K562 (cell line): ENCODE results near the gene SYNJ2. TPM values are rescaled to one million over a fixed set of nuclear protein-coding genes. Genes with fewer than 3 reads are reported as not detected.

Experiments used
- CBX2 ChIP-seq: fragments of 200-600 bp; sonication (generic); IDR thresholded peaks from one replicate; pipeline ENCODE4 v1.6.1; 2012; ENCODE audit warnings: mild to moderate bottlenecking, low read length, inconsistent platforms; ENCODE audit not compliant: insufficient read depth, poor library complexity, severe bottlenecking
- FOXJ2 ChIP-seq: fragments of 200-800 bp; sonication (Bioruptor generic); IDR thresholded peaks from 2 replicates; pipeline ENCODE4 v1.6.1; 2016; ENCODE audit warnings: missing genetic modification characterization, missing compliant biosample characterization
- NFYB ChIP-seq: IDR thresholded peaks from 2 replicates; pipeline ENCODE4 v1.6.1; 2011; ENCODE audit warnings: mild to moderate bottlenecking, moderate library complexity; ENCODE audit not compliant: insufficient read length; ENCODE audit errors: extremely low read depth
- SMARCE1 ChIP-seq: fragments of 450-650 bp; IDR thresholded peaks from 2 replicates; pipeline ENCODE4 v1.7.1; 2016; ENCODE audit warnings: mild to moderate bottlenecking
- SRSF7 ChIP-seq: fragments of 200-400 bp; formaldehyde crosslinking; optimal IDR thresholded peaks from 2 replicates; pipeline ENCODE3; 2017; ENCODE audit warnings: mild to moderate bottlenecking, low read depth, low read length
- ZNF217 ChIP-seq: sonication (generic); formaldehyde crosslinking; IDR thresholded peaks from 2 replicates; pipeline ENCODE4 v1.8.0; 2022; ENCODE audit warnings: mild to moderate bottlenecking, missing genetic modification reagents
- ZNF778 ChIP-seq: fragments of 450-650 bp; formaldehyde crosslinking; IDR thresholded peaks from 2 replicates; pipeline ENCODE4 v1.4.0; 2020; ENCODE audit warnings: mild to moderate bottlenecking, moderate library complexity
- polyA plus RNA-seq, 8 experiments: library from polyadenylated mRNA; depleted of rRNA in 4 of 8; stranded (reverse) in 5 of 8; unstranded in 3 of 8; fragments of >200 nt; fragmentation: Nextera tagmentation in 2 of 8; fragmentation: Illumina TruSeq in 1 of 8; extraction: Ambion mirVana in 2 of 8; extraction: Trizol in 1 of 8; gene quantifications; 2 replicates each; pipeline versions ENCODE4 v1.2.1 to v1.2.3, GENCODE V29; 2011 to 2014; ENCODE audit warnings: inconsistent platforms in 1 of 8, missing spikeins in 1 of 8
- total RNA-seq, 7 experiments: library from RNA; depleted of rRNA in 6 of 7; stranded (reverse); fragments of >200 nt in 6 of 7; fragmentation: Illumina TruSeq in 2 of 7; extraction: Trizol in 2 of 7; gene quantifications; 2 replicates each; pipeline versions ENCODE4 v1.2.1 to v1.2.3, GENCODE V29; 2011 to 2021; ENCODE audit warnings: low replicate concordance in 1 of 7
- TF ChIP-seq, protein P1 (sequence below): fragments of 450-650 bp; IDR thresholded peaks from 2 replicates; pipeline ENCODE4 v1.6.1; 2016; ENCODE audit warnings: mild to moderate bottlenecking, moderate library complexity
- TF ChIP-seq, protein P2 (sequence below): fragments of 450-650 bp; conservative IDR thresholded peaks from 2 replicates; pipeline ENCODE4 v1.6.1; 2016; ENCODE audit warnings: missing genetic modification characterization, low read depth, mild to moderate bottlenecking, control low read depth, missing compliant biosample characterization
- TF ChIP-seq, protein P3 (sequence below): fragments of 250-450 bp; sonication (Bioruptor Pico); IDR thresholded peaks from 2 replicates; pipeline ENCODE4 v1.4.0; 2020; ENCODE audit warnings: borderline replicate concordance
- TF ChIP-seq, protein P4 (sequence below): fragments of 450-650 bp; IDR thresholded peaks from 2 replicates; pipeline ENCODE4 v1.6.1; 2014; ENCODE audit warnings: low read depth, mild to moderate bottlenecking, moderate library complexity, borderline replicate concordance

SYNJ2 gene
- total and polyA plus RNA-seq, 9 of the 15 experiments (the other 6 are each of a cell fraction or from before 2014, with no cell fraction given): 3.0 to 27.7 (median 17.8) TPM

DNA sequence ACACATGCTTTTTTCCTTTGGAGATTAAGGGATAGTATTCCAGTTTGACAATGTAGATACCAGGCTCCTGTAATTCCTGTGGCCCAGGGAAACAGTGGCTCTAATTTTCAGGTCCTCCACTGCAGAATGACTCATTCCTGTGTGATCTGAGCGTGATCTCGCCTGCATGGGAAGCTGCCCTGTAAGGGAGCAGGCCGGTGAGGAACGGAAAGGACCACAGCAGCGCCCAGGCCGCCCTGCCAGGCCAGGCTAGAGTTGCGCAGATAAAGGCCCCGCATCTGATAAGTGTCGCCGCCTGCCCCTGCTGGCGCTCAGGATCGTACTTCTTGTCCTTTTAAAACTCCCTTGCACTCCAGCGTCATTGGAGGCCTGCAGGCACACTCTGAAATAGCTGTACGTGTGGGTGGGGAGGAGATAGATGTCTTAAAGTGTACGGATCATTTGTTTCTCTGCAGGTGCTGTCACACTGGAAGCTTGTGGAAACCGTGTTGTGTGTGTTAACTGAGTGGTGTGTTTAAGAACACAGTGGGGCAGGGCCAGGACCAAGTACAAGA, 60.7 kb downstream of the SYNJ2 start (continued):
- TF ChIP-seq, protein P1, sequence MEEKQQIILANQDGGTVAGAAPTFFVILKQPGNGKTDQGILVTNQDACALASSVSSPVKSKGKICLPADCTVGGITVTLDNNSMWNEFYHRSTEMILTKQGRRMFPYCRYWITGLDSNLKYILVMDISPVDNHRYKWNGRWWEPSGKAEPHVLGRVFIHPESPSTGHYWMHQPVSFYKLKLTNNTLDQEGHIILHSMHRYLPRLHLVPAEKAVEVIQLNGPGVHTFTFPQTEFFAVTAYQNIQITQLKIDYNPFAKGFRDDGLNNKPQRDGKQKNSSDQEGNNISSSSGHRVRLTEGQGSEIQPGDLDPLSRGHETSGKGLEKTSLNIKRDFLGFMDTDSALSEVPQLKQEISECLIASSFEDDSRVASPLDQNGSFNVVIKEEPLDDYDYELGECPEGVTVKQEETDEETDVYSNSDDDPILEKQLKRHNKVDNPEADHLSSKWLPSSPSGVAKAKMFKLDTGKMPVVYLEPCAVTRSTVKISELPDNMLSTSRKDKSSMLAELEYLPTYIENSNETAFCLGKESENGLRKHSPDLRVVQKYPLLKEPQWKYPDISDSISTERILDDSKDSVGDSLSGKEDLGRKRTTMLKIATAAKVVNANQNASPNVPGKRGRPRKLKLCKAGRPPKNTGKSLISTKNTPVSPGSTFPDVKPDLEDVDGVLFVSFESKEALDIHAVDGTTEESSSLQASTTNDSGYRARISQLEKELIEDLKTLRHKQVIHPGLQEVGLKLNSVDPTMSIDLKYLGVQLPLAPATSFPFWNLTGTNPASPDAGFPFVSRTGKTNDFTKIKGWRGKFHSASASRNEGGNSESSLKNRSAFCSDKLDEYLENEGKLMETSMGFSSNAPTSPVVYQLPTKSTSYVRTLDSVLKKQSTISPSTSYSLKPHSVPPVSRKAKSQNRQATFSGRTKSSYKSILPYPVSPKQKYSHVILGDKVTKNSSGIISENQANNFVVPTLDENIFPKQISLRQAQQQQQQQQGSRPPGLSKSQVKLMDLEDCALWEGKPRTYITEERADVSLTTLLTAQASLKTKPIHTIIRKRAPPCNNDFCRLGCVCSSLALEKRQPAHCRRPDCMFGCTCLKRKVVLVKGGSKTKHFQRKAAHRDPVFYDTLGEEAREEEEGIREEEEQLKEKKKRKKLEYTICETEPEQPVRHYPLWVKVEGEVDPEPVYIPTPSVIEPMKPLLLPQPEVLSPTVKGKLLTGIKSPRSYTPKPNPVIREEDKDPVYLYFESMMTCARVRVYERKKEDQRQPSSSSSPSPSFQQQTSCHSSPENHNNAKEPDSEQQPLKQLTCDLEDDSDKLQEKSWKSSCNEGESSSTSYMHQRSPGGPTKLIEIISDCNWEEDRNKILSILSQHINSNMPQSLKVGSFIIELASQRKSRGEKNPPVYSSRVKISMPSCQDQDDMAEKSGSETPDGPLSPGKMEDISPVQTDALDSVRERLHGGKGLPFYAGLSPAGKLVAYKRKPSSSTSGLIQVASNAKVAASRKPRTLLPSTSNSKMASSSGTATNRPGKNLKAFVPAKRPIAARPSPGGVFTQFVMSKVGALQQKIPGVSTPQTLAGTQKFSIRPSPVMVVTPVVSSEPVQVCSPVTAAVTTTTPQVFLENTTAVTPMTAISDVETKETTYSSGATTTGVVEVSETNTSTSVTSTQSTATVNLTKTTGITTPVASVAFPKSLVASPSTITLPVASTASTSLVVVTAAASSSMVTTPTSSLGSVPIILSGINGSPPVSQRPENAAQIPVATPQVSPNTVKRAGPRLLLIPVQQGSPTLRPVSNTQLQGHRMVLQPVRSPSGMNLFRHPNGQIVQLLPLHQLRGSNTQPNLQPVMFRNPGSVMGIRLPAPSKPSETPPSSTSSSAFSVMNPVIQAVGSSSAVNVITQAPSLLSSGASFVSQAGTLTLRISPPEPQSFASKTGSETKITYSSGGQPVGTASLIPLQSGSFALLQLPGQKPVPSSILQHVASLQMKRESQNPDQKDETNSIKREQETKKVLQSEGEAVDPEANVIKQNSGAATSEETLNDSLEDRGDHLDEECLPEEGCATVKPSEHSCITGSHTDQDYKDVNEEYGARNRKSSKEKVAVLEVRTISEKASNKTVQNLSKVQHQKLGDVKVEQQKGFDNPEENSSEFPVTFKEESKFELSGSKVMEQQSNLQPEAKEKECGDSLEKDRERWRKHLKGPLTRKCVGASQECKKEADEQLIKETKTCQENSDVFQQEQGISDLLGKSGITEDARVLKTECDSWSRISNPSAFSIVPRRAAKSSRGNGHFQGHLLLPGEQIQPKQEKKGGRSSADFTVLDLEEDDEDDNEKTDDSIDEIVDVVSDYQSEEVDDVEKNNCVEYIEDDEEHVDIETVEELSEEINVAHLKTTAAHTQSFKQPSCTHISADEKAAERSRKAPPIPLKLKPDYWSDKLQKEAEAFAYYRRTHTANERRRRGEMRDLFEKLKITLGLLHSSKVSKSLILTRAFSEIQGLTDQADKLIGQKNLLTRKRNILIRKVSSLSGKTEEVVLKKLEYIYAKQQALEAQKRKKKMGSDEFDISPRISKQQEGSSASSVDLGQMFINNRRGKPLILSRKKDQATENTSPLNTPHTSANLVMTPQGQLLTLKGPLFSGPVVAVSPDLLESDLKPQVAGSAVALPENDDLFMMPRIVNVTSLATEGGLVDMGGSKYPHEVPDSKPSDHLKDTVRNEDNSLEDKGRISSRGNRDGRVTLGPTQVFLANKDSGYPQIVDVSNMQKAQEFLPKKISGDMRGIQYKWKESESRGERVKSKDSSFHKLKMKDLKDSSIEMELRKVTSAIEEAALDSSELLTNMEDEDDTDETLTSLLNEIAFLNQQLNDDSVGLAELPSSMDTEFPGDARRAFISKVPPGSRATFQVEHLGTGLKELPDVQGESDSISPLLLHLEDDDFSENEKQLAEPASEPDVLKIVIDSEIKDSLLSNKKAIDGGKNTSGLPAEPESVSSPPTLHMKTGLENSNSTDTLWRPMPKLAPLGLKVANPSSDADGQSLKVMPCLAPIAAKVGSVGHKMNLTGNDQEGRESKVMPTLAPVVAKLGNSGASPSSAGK: peak; percentile 36
- 0 out of 2 replicates have a peak, but pooled peaks have one; percentile 18 for TF ChIP-seq FOXJ2 (tag)
- no peak for TF ChIP-seq CBX2
- TF ChIP-seq, protein P2, sequence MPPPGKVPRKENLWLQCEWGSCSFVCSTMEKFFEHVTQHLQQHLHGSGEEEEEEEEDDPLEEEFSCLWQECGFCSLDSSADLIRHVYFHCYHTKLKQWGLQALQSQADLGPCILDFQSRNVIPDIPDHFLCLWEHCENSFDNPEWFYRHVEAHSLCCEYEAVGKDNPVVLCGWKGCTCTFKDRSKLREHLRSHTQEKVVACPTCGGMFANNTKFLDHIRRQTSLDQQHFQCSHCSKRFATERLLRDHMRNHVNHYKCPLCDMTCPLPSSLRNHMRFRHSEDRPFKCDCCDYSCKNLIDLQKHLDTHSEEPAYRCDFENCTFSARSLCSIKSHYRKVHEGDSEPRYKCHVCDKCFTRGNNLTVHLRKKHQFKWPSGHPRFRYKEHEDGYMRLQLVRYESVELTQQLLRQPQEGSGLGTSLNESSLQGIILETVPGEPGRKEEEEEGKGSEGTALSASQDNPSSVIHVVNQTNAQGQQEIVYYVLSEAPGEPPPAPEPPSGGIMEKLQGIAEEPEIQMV (tag): no peak
- TF ChIP-seq ZNF778: no peak
- no peak for TF ChIP-seq SRSF7
- TF ChIP-seq NFYB: no peak
- TF ChIP-seq, protein P3, sequence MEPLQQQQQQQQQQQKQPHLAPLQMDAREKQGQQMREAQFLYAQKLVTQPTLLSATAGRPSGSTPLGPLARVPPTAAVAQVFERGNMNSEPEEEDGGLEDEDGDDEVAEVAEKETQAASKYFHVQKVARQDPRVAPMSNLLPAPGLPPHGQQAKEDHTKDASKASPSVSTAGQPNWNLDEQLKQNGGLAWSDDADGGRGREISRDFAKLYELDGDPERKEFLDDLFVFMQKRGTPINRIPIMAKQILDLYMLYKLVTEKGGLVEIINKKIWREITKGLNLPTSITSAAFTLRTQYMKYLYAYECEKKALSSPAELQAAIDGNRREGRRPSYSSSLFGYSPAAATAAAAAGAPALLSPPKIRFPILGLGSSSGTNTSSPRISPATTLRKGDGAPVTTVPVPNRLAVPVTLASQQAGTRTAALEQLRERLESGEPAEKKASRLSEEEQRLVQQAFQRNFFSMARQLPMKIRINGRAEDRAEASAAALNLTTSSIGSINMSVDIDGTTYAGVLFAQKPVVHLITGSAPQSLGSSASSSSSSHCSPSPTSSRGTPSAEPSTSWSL (CRISPR knock-in tag): 0 out of 2 replicates have a peak, but pooled peaks have one; percentile 6
- TF ChIP-seq SMARCE1: peak; percentile 90
- no peak for TF ChIP-seq ZNF217 (CRISPR knock-in tag)
- TF ChIP-seq, protein P4, sequence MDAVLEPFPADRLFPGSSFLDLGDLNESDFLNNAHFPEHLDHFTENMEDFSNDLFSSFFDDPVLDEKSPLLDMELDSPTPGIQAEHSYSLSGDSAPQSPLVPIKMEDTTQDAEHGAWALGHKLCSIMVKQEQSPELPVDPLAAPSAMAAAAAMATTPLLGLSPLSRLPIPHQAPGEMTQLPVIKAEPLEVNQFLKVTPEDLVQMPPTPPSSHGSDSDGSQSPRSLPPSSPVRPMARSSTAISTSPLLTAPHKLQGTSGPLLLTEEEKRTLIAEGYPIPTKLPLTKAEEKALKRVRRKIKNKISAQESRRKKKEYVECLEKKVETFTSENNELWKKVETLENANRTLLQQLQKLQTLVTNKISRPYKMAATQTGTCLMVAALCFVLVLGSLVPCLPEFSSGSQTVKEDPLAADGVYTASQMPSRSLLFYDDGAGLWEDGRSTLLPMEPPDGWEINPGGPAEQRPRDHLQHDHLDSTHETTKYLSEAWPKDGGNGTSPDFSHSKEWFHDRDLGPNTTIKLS: no peak
